Mesenchymal stem cell (in vitro differentiated cells and primary cell): ENCODE results near the gene PPP1R3F.

Experiments used
- DNase-seq: peaks from one replicate; pipeline ENCODE4 v3.0.0-alpha.2; 2013
- H2AFZ ChIP-seq: one replicate; pipeline ENCODE4 v1.6.1; 2013; ENCODE audit warnings: low read depth, mild to moderate bottlenecking, control low read depth, inconsistent platforms, low read length, moderate library complexity
- H2AK5ac ChIP-seq: 2 replicates; pipeline ENCODE4 v1.6.1; 2013; ENCODE audit warnings: low read length, moderate library complexity, mild to moderate bottlenecking, inconsistent platforms; ENCODE audit not compliant: severe bottlenecking
- H2BK120ac ChIP-seq: one replicate; pipeline ENCODE4 v1.6.1; 2013; ENCODE audit warnings: low read depth, mild to moderate bottlenecking, inconsistent platforms, low read length, moderate library complexity
- H2BK12ac ChIP-seq, 2 experiments: one replicate each; pipeline ENCODE4 v1.6.1; 2013; ENCODE audit warnings: inconsistent platforms in 2 of 2, low read length in 2 of 2, mild to moderate bottlenecking in 2 of 2, moderate library complexity in 2 of 2, control low read depth in 1 of 2
- H2BK15ac ChIP-seq: one replicate; pipeline ENCODE4 v1.6.1; 2013; ENCODE audit warnings: mild to moderate bottlenecking, low read depth, inconsistent platforms; ENCODE audit not compliant: poor library complexity, severe bottlenecking
- H2BK5ac ChIP-seq: 2 replicates; pipeline ENCODE4 v1.6.1; 2013; ENCODE audit warnings: low read depth, mild to moderate bottlenecking, low read length, control low read depth, inconsistent platforms; ENCODE audit not compliant: poor library complexity, severe bottlenecking
- H3K14ac ChIP-seq, 2 experiments: one replicate each; pipeline ENCODE4 v1.6.1; 2013; ENCODE audit warnings: inconsistent platforms in 2 of 2, low read length in 2 of 2, control low read depth in 1 of 2, mild to moderate bottlenecking in 1 of 2, moderate library complexity in 1 of 2
- H3K18ac ChIP-seq, 2 experiments: one replicate each; pipeline ENCODE4 v1.6.1; 2013; ENCODE audit warnings: inconsistent platforms in 2 of 2, low read length in 2 of 2, control low read depth in 1 of 2, low read depth in 1 of 2, mild to moderate bottlenecking in 1 of 2
- H3K23ac ChIP-seq, 2 experiments: one replicate each; pipeline ENCODE4 v1.6.1; 2013; ENCODE audit warnings: inconsistent platforms in 2 of 2, low read length in 2 of 2, mild to moderate bottlenecking in 2 of 2, moderate library complexity in 2 of 2, control low read depth in 1 of 2
- H3K27ac ChIP-seq: 2 replicates; pipeline ENCODE4 v1.5.1; 2013; ENCODE audit warnings: mild to moderate bottlenecking, moderate library complexity, low read length, control low read depth, inconsistent platforms; ENCODE audit not compliant: poor library complexity, severe bottlenecking
- H3K27me3 ChIP-seq, 2 experiments: 2 replicates each; pipeline versions ENCODE4 v1.6.1 to v1.7.0; 2013; ENCODE audit warnings: low read length in 2 of 2, mild to moderate bottlenecking in 2 of 2, moderate library complexity in 2 of 2, control low read depth in 1 of 2, inconsistent platforms in 1 of 2; ENCODE audit not compliant: control insufficient read depth in 1 of 2, insufficient read depth in 1 of 2
- H3K36me3 ChIP-seq, 2 experiments: 2 replicates each; pipeline versions ENCODE4 v1.6.1 to v1.7.0; 2013; ENCODE audit warnings: low read length in 2 of 2, control low read depth in 1 of 2, inconsistent platforms in 1 of 2, low read depth in 1 of 2, mild to moderate bottlenecking in 1 of 2; ENCODE audit not compliant: insufficient read depth in 2 of 2, control insufficient read depth in 1 of 2
- H3K4ac ChIP-seq, 2 experiments: one replicate each; pipeline ENCODE4 v1.6.1; 2013; ENCODE audit warnings: inconsistent platforms in 2 of 2, low read length in 2 of 2, mild to moderate bottlenecking in 2 of 2, moderate library complexity in 2 of 2, control low read depth in 1 of 2, low read depth in 1 of 2
- H3K4me1 ChIP-seq: 2 replicates; pipeline ENCODE4 v1.6.1; 2013; ENCODE audit warnings: low read depth, low read length, control low read depth; ENCODE audit not compliant: control insufficient read depth, insufficient read depth
- H3K4me2 ChIP-seq: 2 replicates; pipeline ENCODE4 v1.6.1; 2013; ENCODE audit warnings: low read length, mild to moderate bottlenecking, inconsistent platforms; ENCODE audit not compliant: poor library complexity, severe bottlenecking
- H3K4me3 ChIP-seq, 2 experiments: 2 replicates each; pipeline versions ENCODE4 v1.5.1 to v1.7.0; 2013; ENCODE audit warnings: low read length in 2 of 2, mild to moderate bottlenecking in 2 of 2, control low read depth in 1 of 2, low read depth in 1 of 2; ENCODE audit not compliant: insufficient read depth in 1 of 2
- H3K79me1 ChIP-seq: replicated peaks from 2 replicates; pipeline ENCODE4 v1.6.1; 2013; ENCODE audit warnings: mild to moderate bottlenecking, control low read depth, low read length, inconsistent platforms; ENCODE audit not compliant: poor library complexity, severe bottlenecking
- H3K9ac ChIP-seq: 2 replicates; pipeline ENCODE4 v1.7.0; 2013; ENCODE audit warnings: mild to moderate bottlenecking, low read length, moderate library complexity
- H3K9me3 ChIP-seq: 2 replicates; pipeline ENCODE4 v1.7.0; 2013; ENCODE audit warnings: mild to moderate bottlenecking, low read length; ENCODE audit not compliant: control insufficient read depth
- H4K8ac ChIP-seq: one replicate; pipeline ENCODE4 v1.6.1; 2013; ENCODE audit warnings: inconsistent platforms, mild to moderate bottlenecking, low read length, moderate library complexity
- H4K91ac ChIP-seq: one replicate; pipeline ENCODE4 v1.6.1; 2013; ENCODE audit warnings: mild to moderate bottlenecking, low read length, inconsistent platforms
- WGBS: methylation state at CpG from one replicate; pipeline ENCODE4 v1.1.7; 2013; ENCODE audit warnings: mixed read lengths; 5-methylcytosine and 5-hydroxymethylcytosine counted together

PPP1R3F gene

GRCh38 chrX:49251325-49251724, 18.3 kb upstream of the PPP1R3F start:
- 97% methylated on average over 13 of the region's 13 CpGs for WGBS
- Histone ChIP-seq H3K27me3 (peaks cover 0 to 10% of the 10 kb centered on the region in 2 experiments), H3K23ac (no peak overlapping the region), H3K4me1 (no peaks in the 10 kb centered on the region), H3K4me3 (no peak overlapping the region), H2BK5ac (no peak overlapping the region), H3K4ac (no peak overlapping the region), H2BK12ac (no peak overlapping the region), H3K9me3 (no peaks in the 10 kb centered on the region), H4K91ac (no peak overlapping the region), H3K18ac (no peak overlapping the region), H3K9ac (no peak overlapping the region), H3K36me3 (peaks cover 2 to 49% of the 10 kb centered on the region in 2 experiments), H3K4me2 (no peak overlapping the region), H4K8ac (no peak overlapping the region), H2BK15ac (no peak overlapping the region), H2AK5ac (no peak overlapping the region), H3K27ac (no peak overlapping the region), H2AFZ (no peak overlapping the region), H3K14ac (no peak overlapping the region), H2BK120ac (no peak overlapping the region), H3K79me1 (no peaks in the 10 kb centered on the region)
- DNase-seq = no peak

- Histone ChIP-seq H3K4ac (no peak overlapping the region), H2BK15ac (no peak overlapping the region), H3K4me3 (no peak overlapping the region), H3K23ac (no peak overlapping the region), H4K91ac (no peak overlapping the region), H3K18ac (no peak overlapping the region), H3K36me3 (peaks cover 0 to 17% of the 10 kb centered on the region in 2 experiments), H2BK12ac (no peak overlapping the region), H2AK5ac (no peak overlapping the region), H3K27me3 (peaks cover 0 to 14% of the 10 kb centered on the region in 2 experiments), H3K14ac (no peak overlapping the region), H2BK120ac (no peak overlapping the region), H3K79me1 (no peaks in the 10 kb centered on the region), H3K9ac (no peak overlapping the region), H3K27ac (no peak overlapping the region), H3K4me2 (no peak overlapping the region), H2AFZ (no peak overlapping the region), H4K8ac (no peak overlapping the region), H2BK5ac (no peak overlapping the region), H3K9me3 (no peaks in the 10 kb centered on the region), H3K4me1 (no peaks in the 10 kb centered on the region)
- WGBS = 94% methylated on average over 5 of the region's 7 CpGs
- no peak for DNase-seq
These were observed 15.0 kb upstream of the PPP1R3F start for GRCh38 chrX:49254639-49255038.

GRCh38 chrX:49256268-49256995, 13.2 kb upstream of the PPP1R3F start:
- no peak overlapping the region for H2AFZ ChIP-seq
- H4K91ac ChIP-seq = no peak overlapping the region
- H3K14ac ChIP-seq = no peak overlapping the region
- peaks cover 0 to 2% of the 10 kb centered on the region in 2 experiments for H3K36me3 ChIP-seq
- peaks cover 0 to 14% of the 10 kb centered on the region in 2 experiments for H3K27me3 ChIP-seq
- no peak overlapping the region for H4K8ac ChIP-seq
- H3K9ac ChIP-seq = no peak overlapping the region
- H3K4ac ChIP-seq = no peak overlapping the region
- H3K4me3 ChIP-seq = no peak overlapping the region
- H3K79me1 ChIP-seq = no peaks in the 10 kb centered on the region
- no peak overlapping the region for H3K23ac ChIP-seq
- no peak overlapping the region for H3K18ac ChIP-seq
- H3K4me2 ChIP-seq = no peak overlapping the region
- no peak overlapping the region for H2BK120ac ChIP-seq
- H3K27ac ChIP-seq = no peak overlapping the region
- no peak overlapping the region for H2BK12ac ChIP-seq
- H2BK15ac ChIP-seq = no peak overlapping the region
- H3K9me3 ChIP-seq = no peaks in the 10 kb centered on the region
- no peaks in the 10 kb centered on the region for H3K4me1 ChIP-seq
- no peak overlapping the region for H2BK5ac ChIP-seq
- 90% methylated on average over 8 of the region's 9 CpGs for WGBS
- H2AK5ac ChIP-seq = no peak overlapping the region
- no peak for DNase-seq

- no peak overlapping the region for H2BK12ac ChIP-seq
- H3K4ac ChIP-seq = no peak overlapping the region
- H2BK120ac ChIP-seq = no peak overlapping the region
- no peak overlapping the region for H3K9ac ChIP-seq
- H3K4me3 ChIP-seq = no peak overlapping the region
- no peak overlapping the region for H2AK5ac ChIP-seq
- no peak overlapping the region for H3K27ac ChIP-seq
- no peak overlapping the region for H4K91ac ChIP-seq
- H2AFZ ChIP-seq = no peak overlapping the region
- no peak overlapping the region for H2BK5ac ChIP-seq
- no peak overlapping the region for H3K14ac ChIP-seq
- H3K4me1 ChIP-seq = no peaks in the 10 kb centered on the region
- DNase-seq = no peak
- H2BK15ac ChIP-seq = no peak overlapping the region
- H3K36me3 ChIP-seq = no peaks in the 10 kb centered on the region
- H3K18ac ChIP-seq = no peak overlapping the region
- H3K4me2 ChIP-seq = no peak overlapping the region
- 91% methylated on average over 8 of the region's 14 CpGs for WGBS
- no peaks in the 10 kb centered on the region for H3K79me1 ChIP-seq
- no peak overlapping the region for H3K23ac ChIP-seq
- no peak overlapping the region for H4K8ac ChIP-seq
- H3K9me3 ChIP-seq = peaks cover 4% of the 10 kb centered on the region
- peaks cover 0 to 21% of the 10 kb centered on the region in 2 experiments for H3K27me3 ChIP-seq
These were observed 12.4 kb upstream of the PPP1R3F start for GRCh38 chrX:49257074-49257790.
